Measurements from ENCODE around the gene WDR1. TPM values are rescaled to one million over a fixed set of nuclear protein-coding genes. Genes with fewer than 3 reads are reported as not detected.

WDR1 gene
- polyA plus RNA-seq, 10 donors: 145 to 198 (median 169) TPM

Other genes starting within 250 kb of the WDR1 start
- 1 to 10 TPM; 3.0 to 7.7 (median 4.4) TPM for gene SLC2A9, start 95.3 kb downstream of the WDR1 start, polyA plus RNA-seq (ENCODE audit: insufficient read length in 10 of 10)

Measured in muscle of back (tissue), 10 donors.